Transverse colon (tissue), 3 donors: ENCODE results near the gene ARHGAP10.

ENCODE experiments used
- EP300 ChIP-seq: sonication (generic); formaldehyde crosslinking; IDR thresholded peaks from one replicate; pipeline ENCODE4 v1.6.1; 2017; ENCODE audit warnings: antibody characterized with exemption, low read depth
- POLR2A ChIP-seq: fragments of 450-650 bp; IDR thresholded peaks from one replicate; pipeline ENCODE4 v1.6.1; 2016; ENCODE audit warnings: antibody characterized with exemption, mild to moderate bottlenecking, moderate library complexity
- TF ChIP-seq, protein P1 (sequence below), 5 experiments: fragments of 200-600 bp in 3 of 5; fragments of 450-650 bp in 2 of 5; sonication (generic) in 3 of 5; IDR thresholded peaks; 1 replicate in 2 of 5; 2 replicates in 3 of 5; pipeline ENCODE4 v1.5.1; 2016 to 2017; ENCODE audit warnings: antibody characterized with exemption in 5 of 5, inconsistent platforms in 3 of 5, mild to moderate bottlenecking in 2 of 5, moderate library complexity in 1 of 5

DNA sequence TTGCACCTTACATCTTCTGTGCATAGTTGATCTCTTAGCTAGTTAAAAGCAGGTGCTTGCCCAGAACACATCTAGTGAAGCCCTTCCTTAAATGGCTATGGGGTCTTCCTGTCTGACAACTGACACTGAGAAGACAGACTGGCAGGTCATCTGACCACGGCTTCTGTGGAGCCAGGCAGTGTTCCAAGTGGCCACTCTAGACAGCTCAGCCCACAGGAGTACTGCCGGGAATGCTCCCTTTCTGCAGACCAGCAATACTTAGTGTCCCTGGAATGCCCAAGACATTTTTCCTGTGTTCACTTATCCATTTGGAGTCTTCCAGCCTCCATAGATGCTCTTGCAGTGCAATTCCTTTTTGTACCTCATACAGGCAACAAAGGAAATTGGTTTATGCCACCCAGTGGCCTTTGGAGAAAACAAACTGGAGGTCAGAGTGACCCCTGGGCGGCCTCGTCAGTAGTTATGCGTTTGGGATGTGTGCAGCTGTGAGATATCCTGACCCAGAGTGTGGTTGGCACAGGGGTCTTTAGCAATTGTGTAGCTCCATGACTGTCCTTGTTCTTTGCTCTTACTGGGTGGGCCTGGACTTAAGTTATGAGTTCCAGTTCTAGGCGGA lies 335.5 kb downstream of the ARHGAP10 start:
- TF ChIP-seq POLR2A, result no peak
- TF ChIP-seq, protein P1, sequence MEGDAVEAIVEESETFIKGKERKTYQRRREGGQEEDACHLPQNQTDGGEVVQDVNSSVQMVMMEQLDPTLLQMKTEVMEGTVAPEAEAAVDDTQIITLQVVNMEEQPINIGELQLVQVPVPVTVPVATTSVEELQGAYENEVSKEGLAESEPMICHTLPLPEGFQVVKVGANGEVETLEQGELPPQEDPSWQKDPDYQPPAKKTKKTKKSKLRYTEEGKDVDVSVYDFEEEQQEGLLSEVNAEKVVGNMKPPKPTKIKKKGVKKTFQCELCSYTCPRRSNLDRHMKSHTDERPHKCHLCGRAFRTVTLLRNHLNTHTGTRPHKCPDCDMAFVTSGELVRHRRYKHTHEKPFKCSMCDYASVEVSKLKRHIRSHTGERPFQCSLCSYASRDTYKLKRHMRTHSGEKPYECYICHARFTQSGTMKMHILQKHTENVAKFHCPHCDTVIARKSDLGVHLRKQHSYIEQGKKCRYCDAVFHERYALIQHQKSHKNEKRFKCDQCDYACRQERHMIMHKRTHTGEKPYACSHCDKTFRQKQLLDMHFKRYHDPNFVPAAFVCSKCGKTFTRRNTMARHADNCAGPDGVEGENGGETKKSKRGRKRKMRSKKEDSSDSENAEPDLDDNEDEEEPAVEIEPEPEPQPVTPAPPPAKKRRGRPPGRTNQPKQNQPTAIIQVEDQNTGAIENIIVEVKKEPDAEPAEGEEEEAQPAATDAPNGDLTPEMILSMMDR (IDR thresholded peaks at IDR 0.05), result no peak
- no peak for TF ChIP-seq EP300
